Measurements from ENCODE around the gene TRDN. TPM values are rescaled to one million over a fixed set of nuclear protein-coding genes. Genes with fewer than 3 reads are reported as not detected.

Gene TRDN
- total and polyA plus RNA-seq, 3 donors from 2014 or later: 2.8 to 3.7 (median 3.2) TPM

DNA sequence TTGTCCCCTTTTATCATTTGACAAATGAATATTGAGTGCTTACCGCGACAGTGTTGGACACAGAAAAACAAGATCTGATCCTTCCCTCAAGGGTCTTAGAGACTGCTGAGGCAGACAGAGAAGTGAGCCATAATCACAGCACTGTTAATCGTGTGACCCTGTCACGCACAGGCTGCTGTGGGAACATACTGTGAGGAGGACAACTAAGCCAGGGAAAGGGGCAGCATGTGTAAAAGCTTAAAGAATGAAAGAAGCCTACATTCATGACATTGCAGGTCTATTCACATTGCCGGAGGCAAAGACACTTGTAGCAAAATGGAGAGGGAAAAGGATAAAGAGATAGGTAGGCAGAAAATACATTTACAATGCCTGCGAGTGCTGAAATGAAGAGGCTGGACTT is 32.7 kb downstream of the TRDN start:
- intact Hi-C loops (cut with DNase I; ENCODE audit: low total_unique reads): no loop called here
- H3K4me3 ChIP-seq: no peak overlapping the region
- peak; percentile 25 for DNase-seq
- H3K36me3 ChIP-seq (ENCODE audit: low read depth, missing control alignments): no peaks in the 10 kb centered on the region
- H3K27ac ChIP-seq: no peak overlapping the region
- no peaks in the 10 kb centered on the region for H3K4me1 ChIP-seq
- 56 to 65% methylated on average over 6 of the region's 6 CpGs for WGBS, 2 donors
- no peaks in the 10 kb centered on the region for H3K27me3 ChIP-seq
- no peaks in the 10 kb centered on the region for H3K9me3 ChIP-seq
- TF ChIP-seq POLR2A (IDR thresholded peaks at IDR 0.05): no peak
- TF ChIP-seq, protein P1, sequence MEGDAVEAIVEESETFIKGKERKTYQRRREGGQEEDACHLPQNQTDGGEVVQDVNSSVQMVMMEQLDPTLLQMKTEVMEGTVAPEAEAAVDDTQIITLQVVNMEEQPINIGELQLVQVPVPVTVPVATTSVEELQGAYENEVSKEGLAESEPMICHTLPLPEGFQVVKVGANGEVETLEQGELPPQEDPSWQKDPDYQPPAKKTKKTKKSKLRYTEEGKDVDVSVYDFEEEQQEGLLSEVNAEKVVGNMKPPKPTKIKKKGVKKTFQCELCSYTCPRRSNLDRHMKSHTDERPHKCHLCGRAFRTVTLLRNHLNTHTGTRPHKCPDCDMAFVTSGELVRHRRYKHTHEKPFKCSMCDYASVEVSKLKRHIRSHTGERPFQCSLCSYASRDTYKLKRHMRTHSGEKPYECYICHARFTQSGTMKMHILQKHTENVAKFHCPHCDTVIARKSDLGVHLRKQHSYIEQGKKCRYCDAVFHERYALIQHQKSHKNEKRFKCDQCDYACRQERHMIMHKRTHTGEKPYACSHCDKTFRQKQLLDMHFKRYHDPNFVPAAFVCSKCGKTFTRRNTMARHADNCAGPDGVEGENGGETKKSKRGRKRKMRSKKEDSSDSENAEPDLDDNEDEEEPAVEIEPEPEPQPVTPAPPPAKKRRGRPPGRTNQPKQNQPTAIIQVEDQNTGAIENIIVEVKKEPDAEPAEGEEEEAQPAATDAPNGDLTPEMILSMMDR (IDR thresholded peaks at IDR 0.05): no peak

DNA sequence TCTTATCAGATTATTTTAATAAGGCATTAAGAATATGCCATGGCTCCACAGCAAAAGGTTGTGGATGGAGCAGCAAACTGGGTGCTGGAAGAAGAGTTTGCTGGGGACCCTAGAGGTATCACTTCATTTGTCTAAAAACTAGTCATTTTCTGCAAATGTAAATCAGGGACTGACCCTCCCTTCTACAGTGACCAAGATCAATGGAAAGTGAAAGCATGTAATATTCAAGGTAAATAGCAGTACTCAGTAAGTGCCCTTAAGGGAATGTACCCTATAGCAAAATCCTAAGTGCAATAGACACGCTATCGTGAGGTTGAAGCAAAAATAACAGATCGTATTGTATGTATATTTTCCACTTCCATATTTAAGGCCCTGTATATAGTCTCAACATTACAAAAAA is 38.7 kb downstream of the TRDN start:
- Histone ChIP-seq H3K4me3 (no peak overlapping the region), H3K4me1 (no peaks in the 10 kb centered on the region), H3K27me3 (no peaks in the 10 kb centered on the region), H3K27ac (no peak overlapping the region), H3K9me3 (no peaks in the 10 kb centered on the region), H3K36me3 (ENCODE audit: low read depth, missing control alignments) (no peaks in the 10 kb centered on the region)
- intact Hi-C loops (cut with DNase I; ENCODE audit: low total_unique reads): no loop called here
- 86 to 94% methylated on average over 3 of the region's 3 CpGs for WGBS, 2 donors
- TF ChIP-seq, protein P1 (IDR thresholded peaks at IDR 0.05): no peak
- TF ChIP-seq POLR2A (IDR thresholded peaks at IDR 0.05): no peak
- DNase-seq: no peak

DNA sequence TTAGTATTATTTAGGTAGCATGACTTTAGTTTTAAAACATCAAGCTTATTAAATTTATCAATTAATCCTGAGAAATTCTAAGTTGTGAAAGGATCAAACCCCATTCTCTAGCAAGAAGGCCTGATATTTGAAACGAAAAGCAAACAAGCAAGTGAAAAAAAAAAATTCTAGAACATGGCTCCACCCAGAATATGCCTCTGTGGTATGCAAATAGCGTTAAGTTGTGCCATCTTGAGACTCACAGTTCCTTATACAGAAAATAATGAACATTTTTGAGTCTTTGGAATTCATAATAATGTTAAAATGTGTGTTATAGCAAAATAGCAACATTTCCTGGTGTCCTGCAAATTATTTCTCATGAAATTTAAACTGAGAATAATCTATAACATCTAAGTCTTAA is 42.0 kb downstream of the TRDN start:
- no peaks in the 10 kb centered on the region for H3K4me1 ChIP-seq
- intact Hi-C loops (cut with DNase I; ENCODE audit: low total_unique reads): no loop called here
- no peaks in the 10 kb centered on the region for H3K27me3 ChIP-seq
- H3K9me3 ChIP-seq: no peaks in the 10 kb centered on the region
- WGBS, 2 donors: 81 to 82% methylated on average over 2 of the region's 2 CpGs
- H3K27ac ChIP-seq: no peak overlapping the region
- TF ChIP-seq, protein P1 (IDR thresholded peaks at IDR 0.05): no peak
- no peak for TF ChIP-seq POLR2A (IDR thresholded peaks at IDR 0.05)
- no peak overlapping the region for H3K4me3 ChIP-seq
- DNase-seq: no peak
- H3K36me3 ChIP-seq (ENCODE audit: low read depth, missing control alignments): no peaks in the 10 kb centered on the region

DNA sequence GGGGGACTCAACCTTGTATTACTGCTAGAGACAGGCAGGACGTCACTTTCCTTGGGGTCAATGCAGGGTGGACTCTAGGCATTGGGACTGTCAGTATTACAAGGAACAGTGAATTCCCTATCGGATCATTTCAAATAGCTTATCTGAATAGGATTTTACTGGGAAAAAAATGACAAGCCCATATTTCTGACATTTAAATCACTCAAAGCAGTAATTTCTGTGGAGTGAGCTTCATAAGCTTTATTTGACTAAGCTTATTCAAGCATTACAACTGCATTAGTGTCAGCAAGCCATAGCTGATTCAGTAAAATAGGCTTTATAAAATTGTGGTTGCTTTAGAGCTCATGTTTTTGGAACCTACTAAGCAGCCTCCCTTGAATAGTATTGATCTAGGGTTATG is 44.3 kb downstream of the TRDN start:
- no peak overlapping the region for H3K4me3 ChIP-seq
- no peaks in the 10 kb centered on the region for H3K4me1 ChIP-seq
- 73 to 89% methylated on average over 2 of the region's 2 CpGs for WGBS, 2 donors
- H3K27me3 ChIP-seq: no peaks in the 10 kb centered on the region
- H3K27ac ChIP-seq: no peak overlapping the region
- intact Hi-C loops (cut with DNase I; ENCODE audit: low total_unique reads): no loop called here
- no peak for TF ChIP-seq POLR2A (IDR thresholded peaks at IDR 0.05)
- TF ChIP-seq, protein P1 (IDR thresholded peaks at IDR 0.05): no peak
- no peak for DNase-seq
- H3K9me3 ChIP-seq: no peaks in the 10 kb centered on the region
- H3K36me3 ChIP-seq (ENCODE audit: low read depth, missing control alignments): no peaks in the 10 kb centered on the region

DNA sequence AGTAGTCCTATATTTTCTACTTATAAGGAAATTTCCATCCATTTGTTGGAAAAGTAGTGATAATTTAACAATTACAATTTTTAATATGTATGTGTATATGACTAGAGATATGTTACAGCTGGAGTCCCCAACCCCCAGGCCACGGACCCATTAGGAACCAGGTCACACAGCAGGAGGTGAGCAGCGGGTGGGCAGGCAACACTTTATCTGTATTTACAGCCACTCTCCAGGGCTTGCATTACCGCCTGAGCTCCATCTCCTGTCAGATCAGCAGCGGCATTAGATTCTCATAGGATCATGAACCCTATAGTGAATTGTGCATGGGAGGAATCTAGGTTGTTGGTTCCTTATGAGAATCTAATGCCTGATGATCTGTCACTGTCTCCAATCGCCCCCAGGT is 46.8 kb downstream of the TRDN start:
- 96% methylated on average over 5 of the region's 5 CpGs for WGBS, 2 donors
- H3K9me3 ChIP-seq: no peaks in the 10 kb centered on the region
- no peaks in the 10 kb centered on the region for H3K27me3 ChIP-seq
- H3K4me3 ChIP-seq: no peak overlapping the region
- H3K36me3 ChIP-seq (ENCODE audit: low read depth, missing control alignments): no peaks in the 10 kb centered on the region
- intact Hi-C loops (cut with DNase I; ENCODE audit: low total_unique reads): no loop called here
- no peak for TF ChIP-seq POLR2A (IDR thresholded peaks at IDR 0.05)
- no peaks in the 10 kb centered on the region for H3K4me1 ChIP-seq
- no peak for DNase-seq
- H3K27ac ChIP-seq: no peak overlapping the region

Measured in testis (tissue), 3 donors.